ENCODE measurements around the gene RGL4.

GRCh38 chr22:23697031-23697970 is 6.5 kb downstream of the RGL4 start:
- TF ChIP-seq CTCF (IDR thresholded peaks at IDR 0.05; ENCODE audit: low read depth, low read length, poor library complexity, severe bottlenecking) (no peak), EZH2phosphoT487 (IDR thresholded peaks at IDR 0.05; ENCODE audit: borderline replicate concordance, low read length) (no peak)

Measured in DOHH2 (cell line).